GM23338 (cell line): ENCODE data around the gene PPIF. TPM values are rescaled to one million over a fixed set of nuclear protein-coding genes. Genes with fewer than 3 reads are reported as not detected.

Source experiments
- ETS1 ChIP-seq: IDR thresholded peaks from 2 replicates; pipeline ENCODE4 v1.6.1; 2016; ENCODE audit warnings: antibody characterized with exemption
- JUNB ChIP-seq: IDR thresholded peaks from one replicate; pipeline ENCODE4 v1.6.1; 2016; ENCODE audit warnings: antibody characterized with exemption; ENCODE audit not compliant: unreplicated experiment
- POLR2AphosphoS5 ChIP-seq: IDR thresholded peaks from 2 replicates; pipeline ENCODE4 v1.6.1; 2016; ENCODE audit warnings: antibody characterized with exemption, low read depth
- ZNF331 ChIP-seq: fragments of 250-450 bp; sonication (Bioruptor Pico); IDR thresholded peaks from 2 replicates; pipeline ENCODE4 v1.5.0; 2020; ENCODE audit warnings: low read depth, mild to moderate bottlenecking, moderate library complexity
- polyA plus RNA-seq: library from polyadenylated mRNA; unstranded; fragments of >200 nt; fragmentation: Nextera tagmentation; extraction: Ambion mirVana; gene quantifications from 2 replicates; pipeline ENCODE4 v1.2.1, GENCODE V29; 2016
- total RNA-seq: library from RNA; depleted of rRNA; stranded (reverse); fragments of >200 nt; shearing (Covaris generic); gene quantifications from 2 replicates; pipeline ENCODE4 v1.2.3, GENCODE V29; 2014
- TF ChIP-seq, protein P1 (sequence below): IDR thresholded peaks from one replicate; pipeline ENCODE4 v1.6.1; 2018; ENCODE audit warnings: antibody characterized with exemption; ENCODE audit not compliant: unreplicated experiment
- TF ChIP-seq, protein P2 (sequence below): fragments of 250-450 bp; sonication (Bioruptor Pico); IDR thresholded peaks from 2 replicates; pipeline ENCODE4 v1.5.0; 2020; ENCODE audit warnings: mild to moderate bottlenecking, moderate library complexity

The PPIF gene
- total and polyA plus RNA-seq, 2 experiments from 2014 or later = 32.1 to 43.6 TPM

GRCh38 chr10:79353000-79353406, 5.7 kb downstream of the PPIF start (continued):
- TF ChIP-seq, protein P1, sequence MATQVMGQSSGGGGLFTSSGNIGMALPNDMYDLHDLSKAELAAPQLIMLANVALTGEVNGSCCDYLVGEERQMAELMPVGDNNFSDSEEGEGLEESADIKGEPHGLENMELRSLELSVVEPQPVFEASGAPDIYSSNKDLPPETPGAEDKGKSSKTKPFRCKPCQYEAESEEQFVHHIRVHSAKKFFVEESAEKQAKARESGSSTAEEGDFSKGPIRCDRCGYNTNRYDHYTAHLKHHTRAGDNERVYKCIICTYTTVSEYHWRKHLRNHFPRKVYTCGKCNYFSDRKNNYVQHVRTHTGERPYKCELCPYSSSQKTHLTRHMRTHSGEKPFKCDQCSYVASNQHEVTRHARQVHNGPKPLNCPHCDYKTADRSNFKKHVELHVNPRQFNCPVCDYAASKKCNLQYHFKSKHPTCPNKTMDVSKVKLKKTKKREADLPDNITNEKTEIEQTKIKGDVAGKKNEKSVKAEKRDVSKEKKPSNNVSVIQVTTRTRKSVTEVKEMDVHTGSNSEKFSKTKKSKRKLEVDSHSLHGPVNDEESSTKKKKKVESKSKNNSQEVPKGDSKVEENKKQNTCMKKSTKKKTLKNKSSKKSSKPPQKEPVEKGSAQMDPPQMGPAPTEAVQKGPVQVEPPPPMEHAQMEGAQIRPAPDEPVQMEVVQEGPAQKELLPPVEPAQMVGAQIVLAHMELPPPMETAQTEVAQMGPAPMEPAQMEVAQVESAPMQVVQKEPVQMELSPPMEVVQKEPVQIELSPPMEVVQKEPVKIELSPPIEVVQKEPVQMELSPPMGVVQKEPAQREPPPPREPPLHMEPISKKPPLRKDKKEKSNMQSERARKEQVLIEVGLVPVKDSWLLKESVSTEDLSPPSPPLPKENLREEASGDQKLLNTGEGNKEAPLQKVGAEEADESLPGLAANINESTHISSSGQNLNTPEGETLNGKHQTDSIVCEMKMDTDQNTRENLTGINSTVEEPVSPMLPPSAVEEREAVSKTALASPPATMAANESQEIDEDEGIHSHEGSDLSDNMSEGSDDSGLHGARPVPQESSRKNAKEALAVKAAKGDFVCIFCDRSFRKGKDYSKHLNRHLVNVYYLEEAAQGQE = no peak
- no peak for TF ChIP-seq ZNF331 (CRISPR knock-in tag)
- no peak for TF ChIP-seq POLR2AphosphoS5
- no peak for TF ChIP-seq JUNB
- no peak for TF ChIP-seq ETS1
- TF ChIP-seq, protein P2, sequence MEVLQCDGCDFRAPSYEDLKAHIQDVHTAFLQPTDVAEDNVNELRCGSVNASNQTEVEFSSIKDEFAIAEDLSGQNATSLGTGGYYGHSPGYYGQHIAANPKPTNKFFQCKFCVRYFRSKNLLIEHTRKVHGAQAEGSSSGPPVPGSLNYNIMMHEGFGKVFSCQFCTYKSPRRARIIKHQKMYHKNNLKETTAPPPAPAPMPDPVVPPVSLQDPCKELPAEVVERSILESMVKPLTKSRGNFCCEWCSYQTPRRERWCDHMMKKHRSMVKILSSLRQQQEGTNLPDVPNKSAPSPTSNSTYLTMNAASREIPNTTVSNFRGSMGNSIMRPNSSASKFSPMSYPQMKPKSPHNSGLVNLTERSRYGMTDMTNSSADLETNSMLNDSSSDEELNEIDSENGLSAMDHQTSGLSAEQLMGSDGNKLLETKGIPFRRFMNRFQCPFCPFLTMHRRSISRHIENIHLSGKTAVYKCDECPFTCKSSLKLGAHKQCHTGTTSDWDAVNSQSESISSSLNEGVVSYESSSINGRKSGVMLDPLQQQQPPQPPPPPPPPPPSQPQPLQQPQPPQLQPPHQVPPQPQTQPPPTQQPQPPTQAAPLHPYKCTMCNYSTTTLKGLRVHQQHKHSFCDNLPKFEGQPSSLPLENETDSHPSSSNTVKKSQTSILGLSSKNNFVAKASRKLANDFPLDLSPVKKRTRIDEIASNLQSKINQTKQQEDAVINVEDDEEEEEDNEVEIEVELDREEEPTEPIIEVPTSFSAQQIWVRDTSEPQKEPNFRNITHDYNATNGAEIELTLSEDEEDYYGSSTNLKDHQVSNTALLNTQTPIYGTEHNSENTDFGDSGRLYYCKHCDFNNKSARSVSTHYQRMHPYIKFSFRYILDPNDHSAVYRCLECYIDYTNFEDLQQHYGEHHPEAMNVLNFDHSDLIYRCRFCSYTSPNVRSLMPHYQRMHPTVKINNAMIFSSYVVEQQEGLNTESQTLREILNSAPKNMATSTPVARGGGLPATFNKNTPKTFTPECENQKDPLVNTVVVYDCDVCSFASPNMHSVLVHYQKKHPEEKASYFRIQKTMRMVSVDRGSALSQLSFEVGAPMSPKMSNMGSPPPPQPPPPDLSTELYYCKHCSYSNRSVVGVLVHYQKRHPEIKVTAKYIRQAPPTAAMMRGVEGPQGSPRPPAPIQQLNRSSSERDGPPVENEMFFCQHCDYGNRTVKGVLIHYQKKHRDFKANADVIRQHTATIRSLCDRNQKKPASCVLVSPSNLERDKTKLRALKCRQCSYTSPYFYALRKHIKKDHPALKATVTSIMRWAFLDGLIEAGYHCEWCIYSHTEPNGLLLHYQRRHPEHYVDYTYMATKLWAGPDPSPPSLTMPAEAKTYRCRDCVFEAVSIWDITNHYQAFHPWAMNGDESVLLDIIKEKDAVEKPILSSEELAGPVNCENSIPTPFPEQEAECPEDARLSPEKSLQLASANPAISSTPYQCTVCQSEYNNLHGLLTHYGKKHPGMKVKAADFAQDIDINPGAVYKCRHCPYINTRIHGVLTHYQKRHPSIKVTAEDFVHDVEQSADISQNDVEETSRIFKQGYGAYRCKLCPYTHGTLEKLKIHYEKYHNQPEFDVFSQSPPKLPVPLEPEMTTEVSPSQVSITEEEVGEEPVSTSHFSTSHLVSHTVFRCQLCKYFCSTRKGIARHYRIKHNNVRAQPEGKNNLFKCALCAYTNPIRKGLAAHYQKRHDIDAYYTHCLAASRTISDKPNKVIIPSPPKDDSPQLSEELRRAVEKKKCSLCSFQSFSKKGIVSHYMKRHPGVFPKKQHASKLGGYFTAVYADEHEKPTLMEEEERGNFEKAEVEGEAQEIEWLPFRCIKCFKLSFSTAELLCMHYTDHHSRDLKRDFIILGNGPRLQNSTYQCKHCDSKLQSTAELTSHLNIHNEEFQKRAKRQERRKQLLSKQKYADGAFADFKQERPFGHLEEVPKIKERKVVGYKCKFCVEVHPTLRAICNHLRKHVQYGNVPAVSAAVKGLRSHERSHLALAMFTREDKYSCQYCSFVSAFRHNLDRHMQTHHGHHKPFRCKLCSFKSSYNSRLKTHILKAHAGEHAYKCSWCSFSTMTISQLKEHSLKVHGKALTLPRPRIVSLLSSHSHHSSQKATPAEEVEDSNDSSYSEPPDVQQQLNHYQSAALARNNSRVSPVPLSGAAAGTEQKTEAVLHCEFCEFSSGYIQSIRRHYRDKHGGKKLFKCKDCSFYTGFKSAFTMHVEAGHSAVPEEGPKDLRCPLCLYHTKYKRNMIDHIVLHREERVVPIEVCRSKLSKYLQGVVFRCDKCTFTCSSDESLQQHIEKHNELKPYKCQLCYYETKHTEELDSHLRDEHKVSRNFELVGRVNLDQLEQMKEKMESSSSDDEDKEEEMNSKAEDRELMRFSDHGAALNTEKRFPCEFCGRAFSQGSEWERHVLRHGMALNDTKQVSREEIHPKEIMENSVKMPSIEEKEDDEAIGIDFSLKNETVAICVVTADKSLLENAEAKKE = no peak
